HepG2 (cell line): ENCODE measurements around the gene SUOX. TPM values are rescaled to one million over a fixed set of nuclear protein-coding genes. Genes with fewer than 3 reads are reported as not detected.

ENCODE experiments used
- ATAC-seq: fragments of 200-7000 bp; cut with Tn5 transposase; 3 replicates; pipeline ENCODE4 v1.9.1; 2020; ENCODE audit warnings: mild to moderate bottlenecking, moderate library complexity
- BruUV-seq: library from RNA; stranded (reverse); fragments of 400-500 nt; replicated peaks from 2 replicates; lab custom pipeline; 2021; lab: Mats Ljungman, UMichigan
- CTCF ChIA-PET: fragments of 300-600 bp; formaldehyde crosslinking; extraction: SDS; loops from one replicate; lab custom pipeline; 2021; ENCODE audit warnings: low total read pairs, inconsistent platforms, low intra/inter-chr PET ratio; lab: Yijun Ruan, JAX
- POLR2A ChIA-PET: fragments of 350-600 bp; sonication (Branson Sonifier 250); formaldehyde crosslinking; loops from one replicate; lab custom pipeline; 2020; ENCODE audit warnings: antibody characterized with exemption, inconsistent platforms; lab: Yijun Ruan, JAX
- DNase-seq: peaks from one replicate; pipeline ENCODE4 v3.0.0-alpha.2; 2015; ENCODE audit warnings: low spot score
- FAIRE-seq: peaks from 3 replicates; lab custom pipeline; 2011; peaks lifted over from hg19 to GRCh38; lab: Jason Lieb, UNC
- H2AFZ ChIP-seq: one replicate; pipeline ENCODE4 v1.6.1; 2011; ENCODE audit warnings: low read length, inconsistent platforms
- H3K27ac ChIP-seq: fragments of 300-600 bp; 3 replicates; pipeline ENCODE4 v1.8.0; 2011; ENCODE audit warnings: mixed run types, mild to moderate bottlenecking, mixed read lengths, low read length, inconsistent platforms; ENCODE audit not compliant: insufficient read depth; ENCODE audit errors: extremely low read length
- H3K27me3 ChIP-seq, 2 experiments: fragments of 200-600 bp in 1 of 2; 2 replicates in 1 of 2; 3 replicates in 1 of 2; pipeline versions ENCODE4 v1.6.0 to v1.8.0; 2011; ENCODE audit warnings: low read length in 2 of 2, mild to moderate bottlenecking in 2 of 2, moderate library complexity in 2 of 2, inconsistent platforms in 1 of 2; ENCODE audit not compliant: insufficient read depth in 2 of 2, control insufficient read depth in 1 of 2
- H3K36me3 ChIP-seq, 2 experiments: fragments of 200-600 bp in 1 of 2; replicated peaks in 1 of 2; 2 replicates in 1 of 2; 3 replicates in 1 of 2; pipeline versions ENCODE4 v1.5.1 to v1.8.0; 2011; ENCODE audit warnings: low read length in 2 of 2, inconsistent platforms in 1 of 2; ENCODE audit not compliant: insufficient read depth in 2 of 2, control insufficient read depth in 1 of 2
- H3K4me1 ChIP-seq: 2 replicates; pipeline ENCODE4 v1.5.1; 2012; ENCODE audit warnings: low read length, inconsistent platforms; ENCODE audit not compliant: insufficient read depth
- H3K4me2 ChIP-seq: 2 replicates; pipeline ENCODE4 v1.6.0; 2011; ENCODE audit warnings: low read depth, low read length, inconsistent platforms
- H3K4me3 ChIP-seq, 3 experiments: fragments of 200-600 bp in 1 of 3; sonication (generic), shearing (Covaris generic) in 1 of 3; replicated peaks in 1 of 3; 2 replicates each; pipeline ENCODE4 v1.5.1; 2011 to 2016; ENCODE audit warnings: low read length in 3 of 3, inconsistent platforms in 2 of 3, low read depth in 2 of 3, mild to moderate bottlenecking in 2 of 3, control low read depth in 1 of 3, mixed read lengths in 1 of 3; ENCODE audit not compliant: insufficient read depth in 1 of 3
- H3K79me2 ChIP-seq: one replicate; pipeline ENCODE4 v1.6.1; 2011; ENCODE audit warnings: low read length, inconsistent platforms; ENCODE audit not compliant: insufficient read depth
- H3K9ac ChIP-seq: 2 replicates; pipeline ENCODE4 v1.6.0; 2011; ENCODE audit warnings: mild to moderate bottlenecking, low read depth, low read length, inconsistent platforms; ENCODE audit not compliant: insufficient read depth
- H3K9me3 ChIP-seq: 2 replicates; pipeline ENCODE4 v1.5.1; 2012; ENCODE audit warnings: mild to moderate bottlenecking, low read length
- H4K20me1 ChIP-seq: 2 replicates; pipeline ENCODE4 v1.6.0; 2011; ENCODE audit warnings: inconsistent platforms, mild to moderate bottlenecking, low read length, moderate library complexity; ENCODE audit not compliant: insufficient read depth
- HNRNPH1 ChIP-seq: fragments of 200-400 bp; formaldehyde crosslinking; optimal IDR thresholded peaks from 2 replicates; pipeline ENCODE3; 2017; ENCODE audit warnings: mild to moderate bottlenecking, low read depth, low read length
- NFIC ChIP-seq: IDR thresholded peaks from 2 replicates; pipeline ENCODE4 v1.6.1; 2012; ENCODE audit warnings: mild to moderate bottlenecking, low read length, inconsistent platforms
- PPARG ChIP-seq: conservative IDR thresholded peaks from 2 replicates; pipeline ENCODE4 v1.6.1; 2016; ENCODE audit warnings: missing biosample characterization, missing genetic modification reagents
- ZBTB3 ChIP-seq: sonication (generic); formaldehyde crosslinking; IDR thresholded peaks from 2 replicates; pipeline ENCODE4 v1.4.0; 2020; ENCODE audit warnings: low read depth, mild to moderate bottlenecking, moderate library complexity, missing genetic modification reagents, borderline replicate concordance
- ZNF12 ChIP-seq: sonication (generic); formaldehyde crosslinking; IDR thresholded peaks from 2 replicates; pipeline ENCODE4 v1.5.0; 2020; ENCODE audit warnings: missing genetic modification reagents
- ZNF331 ChIP-seq: sonication (generic); formaldehyde crosslinking; IDR thresholded peaks from 2 replicates; pipeline ENCODE4 v1.4.0; 2020; ENCODE audit warnings: missing genetic modification reagents
- ZNF431 ChIP-seq: sonication (generic); formaldehyde crosslinking; IDR thresholded peaks from 2 replicates; pipeline ENCODE4 v1.9.0; 2022; ENCODE audit warnings: missing genetic modification reagents, low read depth, mild to moderate bottlenecking, borderline replicate concordance
- ZNF510 ChIP-seq: sonication (generic); formaldehyde crosslinking; IDR thresholded peaks from 2 replicates; pipeline ENCODE4 v1.4.0; 2020; ENCODE audit warnings: low read depth, mild to moderate bottlenecking, missing genetic modification reagents
- WGBS: methylation state at CpG from one replicate; pipeline ENCODE4 v1.1.6; 2017; ENCODE audit warnings: low lambda C conversion rate; 5-methylcytosine and 5-hydroxymethylcytosine counted together
- in situ Hi-C: cut with HindIII; loops from 2 replicates; pipeline ENCODE4 v1.10.0; 2017; ENCODE audit warnings: low pct_unique_long_range_greater_than_20kb; ENCODE audit not compliant: extremely low pct_ligation_motif_present
- intact Hi-C: fragments of 100-400 bp; cut with micrococcal nuclease; formaldehyde crosslinking; loops from one replicate; pipeline ENCODE4 v1.10.0; 2022; ENCODE audit not compliant: unreplicated experiment
- polyA plus RNA-seq, 8 experiments: library from polyadenylated mRNA; depleted of rRNA in 3 of 8; stranded (reverse) in 7 of 8; unstranded in 1 of 8; fragments of >200 nt; fragmentation: Illumina TruSeq in 4 of 8; extraction: Trizol in 4 of 8; gene quantifications; 2 replicates each; pipeline versions ENCODE4 v1.2.1 to v1.2.3, GENCODE V29; 2011 to 2016; ENCODE audit warnings: low read depth in 4 of 8, missing spikeins in 1 of 8, mixed read lengths in 1 of 8; ENCODE audit not compliant: insufficient read depth in 1 of 8
- total RNA-seq, 5 experiments: library from RNA; depleted of rRNA; stranded (reverse); fragments of >200 nt; fragmentation: Illumina TruSeq; extraction: Trizol; gene quantifications; 2 replicates each; pipeline ENCODE4 v1.2.3, GENCODE V29; 2016; ENCODE audit warnings: low read depth in 1 of 5
- TF ChIP-seq, protein P1 (sequence below): sonication (generic); formaldehyde crosslinking; IDR thresholded peaks from 2 replicates; pipeline ENCODE4 v1.8.1; 2023; ENCODE audit warnings: mild to moderate bottlenecking, missing genetic modification reagents, borderline replicate concordance
- TF ChIP-seq, protein P2 (sequence below): sonication (generic); formaldehyde crosslinking; IDR thresholded peaks from 2 replicates; pipeline ENCODE4 v1.9.0; 2021; ENCODE audit warnings: mild to moderate bottlenecking, missing genetic modification reagents
- TF ChIP-seq, protein P3 (sequence below): sonication (generic); formaldehyde crosslinking; IDR thresholded peaks from 2 replicates; pipeline ENCODE4 v1.5.0; 2020; ENCODE audit warnings: missing genetic modification reagents
- TF ChIP-seq, protein P4 (sequence below): sonication (generic); formaldehyde crosslinking; IDR thresholded peaks from 2 replicates; pipeline ENCODE4 v1.4.0; 2020; ENCODE audit warnings: missing genetic modification reagents
- TF ChIP-seq, protein P5 (sequence below): sonication (generic); formaldehyde crosslinking; IDR thresholded peaks from 2 replicates; pipeline ENCODE4 v1.5.1; 2020; ENCODE audit warnings: mild to moderate bottlenecking, missing genetic modification reagents, moderate library complexity

The SUOX gene
- total and polyA plus RNA-seq, 2 of the 13 experiments (the other 11 are each of a cell fraction or from before 2014, with no cell fraction given), result 23.9 to 25.9 TPM

DNA sequence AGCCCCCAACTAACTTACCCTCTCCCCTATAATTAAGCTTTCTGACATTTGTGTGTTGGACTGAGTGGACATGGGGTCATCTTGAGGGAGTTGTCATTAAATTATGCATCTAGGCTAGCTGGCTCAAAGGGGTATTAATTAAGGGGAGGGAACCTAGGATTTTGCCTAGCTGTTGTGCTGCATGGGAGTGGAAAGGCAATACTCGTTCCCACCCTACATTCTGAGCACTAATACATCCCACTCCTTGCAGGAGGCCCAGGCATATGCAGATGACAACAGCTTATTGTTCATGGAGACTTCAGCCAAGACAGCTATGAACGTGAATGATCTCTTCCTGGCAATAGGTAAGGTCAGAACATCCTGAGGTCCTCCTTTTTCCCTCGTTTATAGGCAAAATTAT lies 6.0 kb upstream of the SUOX start:
- Histone ChIP-seq H3K4me1 (peaks cover 13% of the 10 kb centered on the region), H3K9ac (no peak overlapping the region), H2AFZ (no peak overlapping the region), H3K4me2 (no peak overlapping the region), H3K27me3 (no peaks in the 10 kb centered on the region), H3K27ac (no peak overlapping the region), H3K4me3 (no peak overlapping the region), H3K79me2 (no peaks in the 10 kb centered on the region), H3K36me3 (peaks cover 19 to 48% of the 10 kb centered on the region in 2 experiments), H3K9me3 (no peaks in the 10 kb centered on the region), H4K20me1 (no peaks in the 10 kb centered on the region)
- no peak for DNase-seq
- in situ Hi-C loops, result no loop called here
- CTCF ChIA-PET, result no interaction called here
- WGBS, result 94% methylated on average over 3 of the region's 3 CpGs
- no TSS peak for BruUV-seq
- no peak for FAIRE-seq
- POLR2A ChIA-PET, result interaction anchor here (1.4 kb wide), 1 partner anchor 17 kb away, joined by 8 read pairs; the partner anchor contains the start of gene RAB5B
- ATAC-seq, result no peak
- intact Hi-C loops, result no loop called here
- TF ChIP-seq PPARG (CRISPR knock-in tag) (no peak), ZNF331 (no peak), HNRNPH1 (no peak), ZNF431 (CRISPR knock-in tag) (no peak), NFIC (no peak), ZNF12 (CRISPR knock-in tag) (no peak), ZNF510 (no peak), ZBTB3 (CRISPR knock-in tag) (no peak)
- TF ChIP-seq, protein P1, sequence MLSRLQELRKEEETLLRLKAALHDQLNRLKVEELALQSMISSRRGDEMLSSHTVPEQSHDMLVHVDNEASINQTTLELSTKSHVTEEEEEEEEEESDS (CRISPR knock-in tag), result no peak
- TF ChIP-seq, protein P2, sequence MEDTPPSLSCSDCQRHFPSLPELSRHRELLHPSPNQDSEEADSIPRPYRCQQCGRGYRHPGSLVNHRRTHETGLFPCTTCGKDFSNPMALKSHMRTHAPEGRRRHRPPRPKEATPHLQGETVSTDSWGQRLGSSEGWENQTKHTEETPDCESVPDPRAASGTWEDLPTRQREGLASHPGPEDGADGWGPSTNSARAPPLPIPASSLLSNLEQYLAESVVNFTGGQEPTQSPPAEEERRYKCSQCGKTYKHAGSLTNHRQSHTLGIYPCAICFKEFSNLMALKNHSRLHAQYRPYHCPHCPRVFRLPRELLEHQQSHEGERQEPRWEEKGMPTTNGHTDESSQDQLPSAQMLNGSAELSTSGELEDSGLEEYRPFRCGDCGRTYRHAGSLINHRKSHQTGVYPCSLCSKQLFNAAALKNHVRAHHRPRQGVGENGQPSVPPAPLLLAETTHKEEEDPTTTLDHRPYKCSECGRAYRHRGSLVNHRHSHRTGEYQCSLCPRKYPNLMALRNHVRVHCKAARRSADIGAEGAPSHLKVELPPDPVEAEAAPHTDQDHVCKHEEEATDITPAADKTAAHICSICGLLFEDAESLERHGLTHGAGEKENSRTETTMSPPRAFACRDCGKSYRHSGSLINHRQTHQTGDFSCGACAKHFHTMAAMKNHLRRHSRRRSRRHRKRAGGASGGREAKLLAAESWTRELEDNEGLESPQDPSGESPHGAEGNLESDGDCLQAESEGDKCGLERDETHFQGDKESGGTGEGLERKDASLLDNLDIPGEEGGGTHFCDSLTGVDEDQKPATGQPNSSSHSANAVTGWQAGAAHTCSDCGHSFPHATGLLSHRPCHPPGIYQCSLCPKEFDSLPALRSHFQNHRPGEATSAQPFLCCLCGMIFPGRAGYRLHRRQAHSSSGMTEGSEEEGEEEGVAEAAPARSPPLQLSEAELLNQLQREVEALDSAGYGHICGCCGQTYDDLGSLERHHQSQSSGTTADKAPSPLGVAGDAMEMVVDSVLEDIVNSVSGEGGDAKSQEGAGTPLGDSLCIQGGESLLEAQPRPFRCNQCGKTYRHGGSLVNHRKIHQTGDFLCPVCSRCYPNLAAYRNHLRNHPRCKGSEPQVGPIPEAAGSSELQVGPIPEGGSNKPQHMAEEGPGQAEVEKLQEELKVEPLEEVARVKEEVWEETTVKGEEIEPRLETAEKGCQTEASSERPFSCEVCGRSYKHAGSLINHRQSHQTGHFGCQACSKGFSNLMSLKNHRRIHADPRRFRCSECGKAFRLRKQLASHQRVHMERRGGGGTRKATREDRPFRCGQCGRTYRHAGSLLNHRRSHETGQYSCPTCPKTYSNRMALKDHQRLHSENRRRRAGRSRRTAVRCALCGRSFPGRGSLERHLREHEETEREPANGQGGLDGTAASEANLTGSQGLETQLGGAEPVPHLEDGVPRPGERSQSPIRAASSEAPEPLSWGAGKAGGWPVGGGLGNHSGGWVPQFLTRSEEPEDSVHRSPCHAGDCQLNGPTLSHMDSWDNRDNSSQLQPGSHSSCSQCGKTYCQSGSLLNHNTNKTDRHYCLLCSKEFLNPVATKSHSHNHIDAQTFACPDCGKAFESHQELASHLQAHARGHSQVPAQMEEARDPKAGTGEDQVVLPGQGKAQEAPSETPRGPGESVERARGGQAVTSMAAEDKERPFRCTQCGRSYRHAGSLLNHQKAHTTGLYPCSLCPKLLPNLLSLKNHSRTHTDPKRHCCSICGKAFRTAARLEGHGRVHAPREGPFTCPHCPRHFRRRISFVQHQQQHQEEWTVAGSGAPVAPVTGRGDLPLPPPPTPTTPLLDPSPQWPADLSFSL (CRISPR knock-in tag), result no peak
- TF ChIP-seq, protein P3, sequence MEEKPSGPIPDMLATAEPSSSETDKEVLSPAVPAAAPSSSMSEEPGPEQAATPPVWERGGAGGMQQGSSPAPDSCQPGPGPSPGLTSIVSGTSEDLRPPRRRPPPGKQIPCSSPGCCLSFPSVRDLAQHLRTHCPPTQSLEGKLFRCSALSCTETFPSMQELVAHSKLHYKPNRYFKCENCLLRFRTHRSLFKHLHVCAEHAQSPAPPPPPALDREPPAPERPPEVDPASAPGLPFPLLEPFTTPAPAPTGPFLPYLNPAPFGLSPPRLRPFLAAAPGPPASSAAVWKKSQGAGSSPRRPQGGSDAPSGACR (CRISPR knock-in tag), result no peak
- TF ChIP-seq, protein P4, sequence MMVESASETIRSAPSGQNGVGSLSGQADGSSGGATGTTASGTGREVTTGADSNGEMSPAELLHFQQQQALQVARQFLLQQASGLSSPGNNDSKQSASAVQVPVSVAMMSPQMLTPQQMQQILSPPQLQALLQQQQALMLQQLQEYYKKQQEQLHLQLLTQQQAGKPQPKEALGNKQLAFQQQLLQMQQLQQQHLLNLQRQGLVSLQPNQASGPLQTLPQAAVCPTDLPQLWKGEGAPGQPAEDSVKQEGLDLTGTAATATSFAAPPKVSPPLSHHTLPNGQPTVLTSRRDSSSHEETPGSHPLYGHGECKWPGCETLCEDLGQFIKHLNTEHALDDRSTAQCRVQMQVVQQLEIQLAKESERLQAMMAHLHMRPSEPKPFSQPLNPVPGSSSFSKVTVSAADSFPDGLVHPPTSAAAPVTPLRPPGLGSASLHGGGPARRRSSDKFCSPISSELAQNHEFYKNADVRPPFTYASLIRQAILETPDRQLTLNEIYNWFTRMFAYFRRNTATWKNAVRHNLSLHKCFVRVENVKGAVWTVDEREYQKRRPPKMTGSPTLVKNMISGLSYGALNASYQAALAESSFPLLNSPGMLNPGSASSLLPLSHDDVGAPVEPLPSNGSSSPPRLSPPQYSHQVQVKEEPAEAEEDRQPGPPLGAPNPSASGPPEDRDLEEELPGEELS, result no peak
- TF ChIP-seq, protein P5, sequence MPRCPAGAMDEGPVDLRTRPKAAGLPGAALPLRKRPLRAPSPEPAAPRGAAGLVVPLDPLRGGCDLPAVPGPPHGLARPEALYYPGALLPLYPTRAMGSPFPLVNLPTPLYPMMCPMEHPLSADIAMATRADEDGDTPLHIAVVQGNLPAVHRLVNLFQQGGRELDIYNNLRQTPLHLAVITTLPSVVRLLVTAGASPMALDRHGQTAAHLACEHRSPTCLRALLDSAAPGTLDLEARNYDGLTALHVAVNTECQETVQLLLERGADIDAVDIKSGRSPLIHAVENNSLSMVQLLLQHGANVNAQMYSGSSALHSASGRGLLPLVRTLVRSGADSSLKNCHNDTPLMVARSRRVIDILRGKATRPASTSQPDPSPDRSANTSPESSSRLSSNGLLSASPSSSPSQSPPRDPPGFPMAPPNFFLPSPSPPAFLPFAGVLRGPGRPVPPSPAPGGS (CRISPR knock-in tag), result no peak
